Mesendoderm (in vitro differentiated cells): ENCODE data around the gene HDAC4.

Source experiments
- DNase-seq: peaks from one replicate; pipeline ENCODE4 v3.0.0; 2013
- H2AK5ac ChIP-seq: 2 replicates; pipeline ENCODE4 v1.6.1; 2013; ENCODE audit warnings: low read length, inconsistent platforms
- H2BK120ac ChIP-seq: 2 replicates; pipeline ENCODE4 v1.6.1; 2013; ENCODE audit warnings: low read depth, mild to moderate bottlenecking, low read length, moderate library complexity, mixed read lengths
- H2BK15ac ChIP-seq: replicated peaks from 2 replicates; pipeline ENCODE4 v1.6.1; 2013; ENCODE audit warnings: low read depth, mild to moderate bottlenecking, moderate library complexity
- H2BK5ac ChIP-seq: 2 replicates; pipeline ENCODE4 v1.6.1; 2013; ENCODE audit warnings: low read length, inconsistent platforms
- H3K18ac ChIP-seq: 2 replicates; pipeline ENCODE4 v1.6.1; 2013; ENCODE audit warnings: mild to moderate bottlenecking, low read length, mixed read lengths
- H3K23ac ChIP-seq: one replicate; pipeline ENCODE4 v1.6.1; 2013; ENCODE audit warnings: low read length
- H3K27ac ChIP-seq: 2 replicates; pipeline ENCODE4 v1.5.1; 2013; ENCODE audit warnings: low read depth, mild to moderate bottlenecking, inconsistent platforms, low read length, moderate library complexity
- H3K27me3 ChIP-seq: 2 replicates; pipeline ENCODE4 v1.6.1; 2013; ENCODE audit warnings: low read length, control low read depth, mild to moderate bottlenecking, inconsistent platforms; ENCODE audit not compliant: insufficient read depth, poor library complexity
- H3K36me3 ChIP-seq: 2 replicates; pipeline ENCODE4 v1.6.1; 2013; ENCODE audit warnings: low read length, inconsistent platforms; ENCODE audit not compliant: control insufficient read depth, insufficient read depth
- H3K4ac ChIP-seq: one replicate; pipeline ENCODE4 v1.6.1; 2013; ENCODE audit warnings: low read depth, mild to moderate bottlenecking, low read length, moderate library complexity
- H3K4me1 ChIP-seq: 2 replicates; pipeline ENCODE4 v1.6.1; 2013; ENCODE audit warnings: low read depth, low read length, inconsistent platforms; ENCODE audit not compliant: control insufficient read depth
- H3K4me2 ChIP-seq: 2 replicates; pipeline ENCODE4 v1.6.1; 2013; ENCODE audit warnings: low read length
- H3K4me3 ChIP-seq: 2 replicates; pipeline ENCODE4 v1.5.1; 2013; ENCODE audit warnings: mild to moderate bottlenecking, low read length
- H3K56ac ChIP-seq: one replicate; pipeline ENCODE4 v1.6.1; 2013; ENCODE audit warnings: low read length
- H3K79me1 ChIP-seq: 2 replicates; pipeline ENCODE4 v1.6.1; 2013; ENCODE audit warnings: low read length, inconsistent platforms
- H3K79me2 ChIP-seq: 2 replicates; pipeline ENCODE4 v1.6.1; 2013; ENCODE audit warnings: mild to moderate bottlenecking, low read length; ENCODE audit not compliant: control insufficient read depth, insufficient read depth
- H3K9ac ChIP-seq: 2 replicates; pipeline ENCODE4 v1.6.1; 2013; ENCODE audit warnings: low read length, inconsistent platforms
- H4K5ac ChIP-seq: one replicate; pipeline ENCODE4 v1.6.1; 2013; ENCODE audit warnings: low read length
- H4K8ac ChIP-seq: one replicate; pipeline ENCODE4 v1.6.1; 2013; ENCODE audit warnings: low read depth, mild to moderate bottlenecking, control low read depth, low read length, moderate library complexity
- WGBS: extraction: QIAGEN DNeasy Blood & Tissue Kit; methylation state at CpG from one replicate; pipeline ENCODE4 v1.1.7; 2013; ENCODE audit warnings: low lambda C conversion rate, missing lambda C conversion rate; ENCODE audit not compliant: insufficient coverage; ENCODE audit errors: extremely low coverage; 5-methylcytosine and 5-hydroxymethylcytosine counted together

Gene HDAC4

DNA sequence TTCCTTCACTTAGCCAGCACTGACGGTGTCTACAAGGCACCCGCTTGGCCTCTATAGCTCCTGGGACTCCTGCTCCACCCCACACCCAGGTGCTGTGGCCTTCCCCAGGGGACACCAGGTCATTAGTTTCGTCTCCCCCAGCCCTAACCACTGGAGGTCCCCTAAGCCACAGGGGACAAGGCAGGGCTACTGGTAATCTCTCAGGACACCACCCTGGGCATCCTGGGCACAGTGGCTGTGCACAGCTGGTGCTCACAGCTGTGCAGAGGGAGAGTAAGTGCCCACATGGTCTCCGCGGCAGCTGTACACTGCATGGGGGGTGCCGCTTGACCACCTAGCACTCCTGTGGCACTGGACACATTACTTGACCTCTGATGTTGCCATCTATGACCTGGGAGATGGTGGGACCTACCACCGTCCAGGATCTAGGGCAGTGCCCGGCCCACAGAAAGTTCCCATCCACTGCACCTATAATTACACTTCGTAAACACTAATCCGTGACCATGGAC lies 134.0 kb downstream of the HDAC4 start:
- Histone ChIP-seq H3K27ac (no peak overlapping the region), H3K23ac (no peak overlapping the region), H3K18ac (no peak overlapping the region), H3K4me2 (no peak overlapping the region), H3K56ac (no peak overlapping the region), H2BK120ac (no peak overlapping the region), H3K79me1 (peaks cover 23% of the 10 kb centered on the region), H3K36me3 (no peaks in the 10 kb centered on the region), H4K5ac (no peak overlapping the region), H2BK5ac (no peak overlapping the region), H3K4me1 (peaks cover 16% of the 10 kb centered on the region), H3K79me2 (peaks cover 37% of the 10 kb centered on the region), H3K4ac (no peak overlapping the region), H3K27me3 (no peaks in the 10 kb centered on the region), H3K4me3 (no peak overlapping the region), H2AK5ac (no peak overlapping the region), H2BK15ac (no peak overlapping the region), H4K8ac (no peak overlapping the region), H3K9ac (no peak overlapping the region)
- no CpG with 5 or more reads among the region's 10 CpGs for WGBS
- no peak for DNase-seq

DNA sequence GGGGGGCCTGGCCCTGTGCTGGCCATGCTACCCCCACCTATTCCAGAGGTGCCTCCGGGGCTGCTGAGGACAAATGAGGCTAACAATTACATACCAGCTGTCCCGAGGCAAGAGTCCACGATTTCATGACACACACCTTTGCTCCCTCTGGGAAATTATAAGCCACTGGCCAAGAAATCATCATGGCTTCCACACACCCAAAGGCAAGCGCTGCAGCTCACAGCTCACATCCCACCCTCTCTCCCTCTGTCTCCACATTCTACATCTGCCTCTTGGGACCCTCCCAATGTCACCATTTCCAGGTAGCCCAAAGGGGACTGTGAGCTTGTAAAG lies 134.4 kb downstream of the HDAC4 start:
- H2BK120ac ChIP-seq, result no peak overlapping the region
- no peak overlapping the region for H3K4me2 ChIP-seq
- no peak overlapping the region for H2BK15ac ChIP-seq
- no peak overlapping the region for H2BK5ac ChIP-seq
- H3K79me2 ChIP-seq, result peaks cover 34% of the 10 kb centered on the region
- peaks cover 16% of the 10 kb centered on the region for H3K4me1 ChIP-seq
- no peak overlapping the region for H3K56ac ChIP-seq
- no peak overlapping the region for H3K4ac ChIP-seq
- H3K9ac ChIP-seq, result no peak overlapping the region
- peaks cover 20% of the 10 kb centered on the region for H3K79me1 ChIP-seq
- H4K8ac ChIP-seq, result no peak overlapping the region
- no peak for DNase-seq
- H4K5ac ChIP-seq, result no peak overlapping the region
- H3K4me3 ChIP-seq, result no peak overlapping the region
- H3K27me3 ChIP-seq, result no peaks in the 10 kb centered on the region
- H3K27ac ChIP-seq, result no peak overlapping the region
- no CpG with 5 or more reads among the region's 4 CpGs for WGBS
- H2AK5ac ChIP-seq, result no peak overlapping the region
- no peak overlapping the region for H3K18ac ChIP-seq
- no peaks in the 10 kb centered on the region for H3K36me3 ChIP-seq
- H3K23ac ChIP-seq, result no peak overlapping the region

DNA sequence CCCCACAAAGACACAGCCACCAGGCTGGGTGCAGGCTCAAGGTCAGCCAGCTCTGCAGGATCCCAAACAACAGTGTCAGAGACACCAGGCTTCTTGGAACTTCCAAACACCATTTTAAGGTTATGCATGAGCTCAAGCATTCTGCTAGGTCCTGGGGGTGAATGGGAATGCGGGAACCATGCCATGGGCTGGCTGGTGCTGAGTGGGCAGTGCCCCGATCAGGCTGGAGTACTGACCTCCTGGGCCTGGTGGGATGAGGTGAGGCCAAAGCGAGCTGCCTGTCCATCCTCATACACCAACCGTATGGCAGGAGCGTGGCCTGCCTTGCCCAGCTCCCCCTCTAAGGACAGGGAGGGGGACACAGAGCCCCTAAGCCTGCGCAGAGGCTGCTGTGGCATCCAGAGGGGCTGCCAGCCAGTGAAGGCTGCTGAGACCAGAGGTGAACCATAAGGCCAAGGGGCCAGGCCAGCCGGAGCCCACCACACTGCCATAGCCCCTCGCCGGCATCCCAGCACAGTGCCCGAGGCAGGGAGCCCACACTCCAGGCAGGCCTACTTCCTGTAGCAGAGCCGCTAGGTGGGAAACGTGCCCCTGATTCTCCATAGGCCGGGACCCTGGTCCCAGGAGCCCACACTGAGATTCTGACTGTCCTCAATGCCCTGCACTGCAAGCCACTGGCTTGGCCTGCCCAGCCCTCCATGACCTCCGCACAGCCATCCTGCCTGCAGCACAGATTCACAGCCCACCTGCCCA lies 135.0 kb downstream of the HDAC4 start:
- no peak overlapping the region for H3K4me2 ChIP-seq
- no peak overlapping the region for H3K23ac ChIP-seq
- no CpG with 5 or more reads among the region's 14 CpGs for whole genome bisulfite sequencing
- H3K4ac ChIP-seq, result no peak overlapping the region
- no peak overlapping the region for H2AK5ac ChIP-seq
- peaks cover 34% of the 10 kb centered on the region for H3K79me2 ChIP-seq
- H3K36me3 ChIP-seq, result no peaks in the 10 kb centered on the region
- no peak overlapping the region for H3K18ac ChIP-seq
- H2BK120ac ChIP-seq, result no peak overlapping the region
- H3K27me3 ChIP-seq, result no peaks in the 10 kb centered on the region
- H4K8ac ChIP-seq, result no peak overlapping the region
- no peak overlapping the region for H3K27ac ChIP-seq
- H3K9ac ChIP-seq, result no peak overlapping the region
- peaks cover 23% of the 10 kb centered on the region for H3K79me1 ChIP-seq
- no peak overlapping the region for H2BK5ac ChIP-seq
- H3K4me3 ChIP-seq, result no peak overlapping the region
- H2BK15ac ChIP-seq, result no peak overlapping the region
- H3K56ac ChIP-seq, result peak overlapping the region; percentile 17
- no peak overlapping the region for H4K5ac ChIP-seq
- H3K4me1 ChIP-seq, result peaks cover 16% of the 10 kb centered on the region
- DNase-seq, result no peak

DNA sequence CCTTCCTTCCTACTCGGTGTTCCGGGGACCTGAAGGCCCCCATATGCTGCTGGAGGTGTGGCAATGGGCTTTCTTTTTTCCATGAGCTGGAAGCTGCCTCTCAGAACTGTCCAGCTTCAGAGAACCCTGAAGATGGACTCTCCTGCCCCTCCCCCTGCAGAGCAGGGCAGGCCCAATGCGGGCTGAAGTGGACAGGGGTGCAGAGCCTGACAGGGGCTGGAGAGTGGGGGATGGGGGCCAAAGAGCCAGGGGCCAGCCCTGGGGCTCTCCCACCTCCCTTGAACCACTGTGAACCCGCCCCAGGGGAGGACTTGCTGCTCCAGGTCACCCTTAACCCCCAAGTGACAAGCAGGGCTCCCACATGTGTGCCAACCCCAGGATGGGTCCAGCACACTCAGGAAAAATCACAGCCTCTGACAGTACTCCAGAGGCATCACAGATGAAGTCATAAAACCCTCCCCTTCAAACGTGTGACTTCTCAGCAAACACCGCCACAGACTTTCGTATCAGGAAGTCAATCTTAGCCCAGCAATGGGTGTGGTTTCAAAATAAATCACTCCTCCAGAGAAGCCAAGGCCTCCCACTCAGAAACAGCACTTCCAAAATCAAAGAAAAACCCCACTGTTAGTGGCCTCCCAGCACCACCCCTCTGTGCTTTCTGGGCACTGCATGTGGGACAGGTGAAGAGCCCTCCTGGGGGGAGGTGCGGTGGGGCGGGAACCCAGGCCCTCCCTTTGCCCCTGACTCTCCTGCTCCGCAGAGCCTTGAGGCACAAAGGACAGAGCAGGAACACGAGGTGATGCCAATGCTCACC lies 135.8 kb downstream of the HDAC4 start:
- Histone ChIP-seq H2BK15ac (no peak overlapping the region), H3K4me3 (no peak overlapping the region), H4K5ac (no peak overlapping the region), H2AK5ac (no peak overlapping the region), H2BK5ac (no peak overlapping the region), H3K27ac (no peak overlapping the region), H3K4me1 (peaks cover 16% of the 10 kb centered on the region), H3K79me2 (peaks cover 34% of the 10 kb centered on the region), H4K8ac (no peak overlapping the region), H3K18ac (peak overlapping the region; percentile 15), H3K79me1 (peaks cover 27% of the 10 kb centered on the region), H3K9ac (no peak overlapping the region), H3K4ac (peak overlapping the region; percentile 64), H3K27me3 (no peaks in the 10 kb centered on the region), H2BK120ac (no peak overlapping the region), H3K4me2 (no peak overlapping the region), H3K36me3 (no peaks in the 10 kb centered on the region), H3K23ac (no peak overlapping the region), H3K56ac (peak overlapping the region; percentile 43)
- no CpG with 5 or more reads among the region's 11 CpGs for WGBS
- DNase-seq, result peak; percentile 61

DNA sequence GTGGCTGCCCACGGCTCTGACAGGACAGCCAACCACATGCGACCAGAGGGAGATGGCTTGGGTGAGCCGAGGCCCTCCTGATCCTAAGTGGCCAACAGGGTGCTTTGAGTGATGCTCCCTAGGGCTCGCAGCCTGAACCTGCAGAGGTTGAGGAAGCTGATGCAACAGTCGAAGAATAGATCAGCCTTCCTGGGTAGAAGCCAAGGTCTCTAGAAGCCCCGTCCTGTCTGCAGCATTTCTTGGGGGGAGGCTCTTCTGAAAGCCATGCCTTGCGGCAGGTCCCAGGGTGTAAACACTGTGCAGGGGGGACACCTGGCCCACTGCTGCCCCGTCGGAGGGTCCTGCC lies 136.4 kb downstream of the HDAC4 start:
- Histone ChIP-seq H2AK5ac (no peak overlapping the region), H2BK5ac (no peak overlapping the region), H4K5ac (no peak overlapping the region), H3K23ac (no peak overlapping the region), H3K27me3 (no peaks in the 10 kb centered on the region), H3K9ac (no peak overlapping the region), H2BK120ac (no peak overlapping the region), H3K4ac (peak overlapping the region; percentile 64), H4K8ac (no peak overlapping the region), H3K18ac (peak overlapping the region; percentile 15), H3K79me1 (peaks cover 26% of the 10 kb centered on the region), H3K36me3 (no peaks in the 10 kb centered on the region), H3K56ac (peak overlapping the region; percentile 43), H2BK15ac (no peak overlapping the region), H3K27ac (no peak overlapping the region), H3K79me2 (peaks cover 31% of the 10 kb centered on the region), H3K4me1 (peaks cover 16% of the 10 kb centered on the region), H3K4me3 (no peak overlapping the region), H3K4me2 (no peak overlapping the region)
- no peak for DNase-seq
- WGBS, result no CpG with 5 or more reads among the region's 9 CpGs
